Bronchial epithelial cell (primary cell): ENCODE measurements around the gene CAMTA1. TPM values are rescaled to one million over a fixed set of nuclear protein-coding genes. Genes with fewer than 3 reads are reported as not detected.

ENCODE experiments used
- DNase-seq: peaks from one replicate; pipeline ENCODE4 v3.0.0-alpha.2; 2010; ENCODE audit warnings: low read depth
- FAIRE-seq: peaks from 2 replicates; lab custom pipeline; 2011; peaks lifted over from hg19 to GRCh38; lab: Jason Lieb, UNC
- H3K27me3 ChIP-seq: 2 replicates; pipeline ENCODE4 v1.5.1; 2011; ENCODE audit warnings: low read length; ENCODE audit not compliant: control insufficient read depth, insufficient read depth
- H3K36me3 ChIP-seq: 2 replicates; pipeline ENCODE4 v1.5.1; 2011; ENCODE audit warnings: low read length; ENCODE audit not compliant: control insufficient read depth, insufficient read depth
- H3K4me3 ChIP-seq: 2 replicates; pipeline ENCODE4 v1.5.1; 2011; ENCODE audit warnings: mild to moderate bottlenecking, low read depth, low read length, control low read depth
- CTCF ChIP-seq: IDR thresholded peaks from 2 replicates; pipeline ENCODE4 v1.5.1; 2011; ENCODE audit warnings: mild to moderate bottlenecking, moderate library complexity, low read length, control low read depth, inconsistent platforms; ENCODE audit not compliant: insufficient read depth, severe bottlenecking
- total RNA-seq: library from RNA; depleted of rRNA; stranded (reverse); fragments of >200 nt; gene quantifications from 2 replicates; pipeline ENCODE4 v1.2.1, GENCODE V29; 2014

The CAMTA1 gene
- total RNA-seq, 1 donor from 2014 or later, result 68.2 TPM

- H3K4me3 ChIP-seq, result no peak overlapping the region
- H3K36me3 ChIP-seq, result no peaks in the 10 kb centered on the region
- no peak for FAIRE-seq
- no peak for DNase-seq
- H3K27me3 ChIP-seq, result no peaks in the 10 kb centered on the region
- TF ChIP-seq CTCF, result no peak
These were observed 605.3 kb downstream of the CAMTA1 start for GRCh38 chr1:7390604-7391000.

- H3K27me3 ChIP-seq, result no peaks in the 10 kb centered on the region
- TF ChIP-seq CTCF, result no peak
- DNase-seq (no peak), FAIRE-seq (no peak)
- H3K4me3 ChIP-seq, result no peak overlapping the region
- H3K36me3 ChIP-seq, result no peaks in the 10 kb centered on the region
These were observed 607.9 kb downstream of the CAMTA1 start for GRCh38 chr1:7393136-7393535.

GRCh38 chr1:7395251-7395650 is 610.0 kb downstream of the CAMTA1 start:
- TF ChIP-seq CTCF, result no peak
- H3K4me3 ChIP-seq, result no peak overlapping the region
- no peaks in the 10 kb centered on the region for H3K27me3 ChIP-seq
- DNase-seq, result no peak
- no peak for FAIRE-seq
- no peaks in the 10 kb centered on the region for H3K36me3 ChIP-seq

GRCh38 chr1:7398982-7399381 is 613.7 kb downstream of the CAMTA1 start:
- FAIRE-seq, result no peak

DNA sequence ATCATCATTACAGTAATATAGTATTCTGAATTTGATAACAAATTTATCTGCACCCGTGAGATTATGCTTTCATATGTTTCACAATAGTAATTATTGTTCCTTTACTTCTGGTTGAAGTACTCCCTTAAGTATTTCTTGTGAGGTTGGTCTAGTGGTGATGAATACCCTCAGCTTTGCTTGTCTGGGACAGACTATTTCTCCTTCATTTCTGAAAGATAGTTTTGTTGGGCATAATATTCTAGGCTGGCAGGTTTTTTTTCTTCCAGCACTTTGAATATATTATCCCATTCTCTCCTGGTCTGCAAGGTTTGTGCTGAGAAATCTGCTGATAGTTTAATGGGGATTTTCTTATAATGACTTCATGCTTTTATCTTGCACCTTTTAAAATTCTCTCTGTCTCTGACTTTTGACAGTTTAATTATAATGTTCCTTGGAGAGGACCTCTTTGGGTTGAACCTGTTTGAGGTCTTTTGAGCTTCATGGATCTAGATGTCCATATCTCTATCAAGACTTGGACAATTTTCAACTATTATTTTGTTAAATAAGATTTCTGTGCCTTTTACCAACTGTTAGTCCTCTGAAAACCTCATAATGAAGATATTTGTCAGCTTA is 614.4 kb downstream of the CAMTA1 start:
- no peaks in the 10 kb centered on the region for H3K27me3 ChIP-seq
- TF ChIP-seq CTCF, result no peak
- FAIRE-seq (no peak), DNase-seq (no peak)
- H3K4me3 ChIP-seq, result no peak overlapping the region
- H3K36me3 ChIP-seq, result no peaks in the 10 kb centered on the region

More at GRCh38 chr1:7398982-7399381, 613.7 kb downstream of the CAMTA1 start:
- TF ChIP-seq CTCF, result no peak
- no peak for DNase-seq
- Histone ChIP-seq H3K4me3 (no peak overlapping the region), H3K36me3 (no peaks in the 10 kb centered on the region), H3K27me3 (no peaks in the 10 kb centered on the region)

DNA sequence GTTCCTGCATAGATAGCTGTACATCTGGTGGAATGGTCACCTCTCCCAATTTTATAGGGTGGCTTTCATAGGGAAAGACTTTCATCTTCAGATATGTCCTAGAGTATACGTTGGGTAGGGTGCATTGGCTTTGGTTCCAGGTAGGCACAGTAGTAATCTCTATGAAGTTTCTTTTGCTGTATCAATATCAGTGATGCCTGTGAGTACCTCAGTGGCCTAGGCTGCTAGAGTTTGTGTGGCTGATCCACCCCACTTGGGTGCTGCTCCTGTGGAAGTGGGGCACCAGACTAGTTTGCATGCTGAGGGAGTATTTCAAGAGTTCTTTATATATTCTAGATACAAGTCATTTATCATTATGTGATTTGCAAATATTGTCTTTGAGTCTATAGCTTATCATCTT is 615.3 kb downstream of the CAMTA1 start:
- no peaks in the 10 kb centered on the region for H3K36me3 ChIP-seq
- no peaks in the 10 kb centered on the region for H3K27me3 ChIP-seq
- no peak for TF ChIP-seq CTCF
- H3K4me3 ChIP-seq, result no peak overlapping the region
- DNase-seq (no peak), FAIRE-seq (no peak)
